CD4-positive, alpha-beta T cell treated with Interleukin-6 for 4 hours (primary cell): Measurements from ENCODE around the gene RNF123.

Experiments
- DNase-seq: peaks from one replicate; pipeline ENCODE4 v3.0.0-alpha.2; 2020; ENCODE audit warnings: mixed read lengths

Gene RNF123

DNA sequence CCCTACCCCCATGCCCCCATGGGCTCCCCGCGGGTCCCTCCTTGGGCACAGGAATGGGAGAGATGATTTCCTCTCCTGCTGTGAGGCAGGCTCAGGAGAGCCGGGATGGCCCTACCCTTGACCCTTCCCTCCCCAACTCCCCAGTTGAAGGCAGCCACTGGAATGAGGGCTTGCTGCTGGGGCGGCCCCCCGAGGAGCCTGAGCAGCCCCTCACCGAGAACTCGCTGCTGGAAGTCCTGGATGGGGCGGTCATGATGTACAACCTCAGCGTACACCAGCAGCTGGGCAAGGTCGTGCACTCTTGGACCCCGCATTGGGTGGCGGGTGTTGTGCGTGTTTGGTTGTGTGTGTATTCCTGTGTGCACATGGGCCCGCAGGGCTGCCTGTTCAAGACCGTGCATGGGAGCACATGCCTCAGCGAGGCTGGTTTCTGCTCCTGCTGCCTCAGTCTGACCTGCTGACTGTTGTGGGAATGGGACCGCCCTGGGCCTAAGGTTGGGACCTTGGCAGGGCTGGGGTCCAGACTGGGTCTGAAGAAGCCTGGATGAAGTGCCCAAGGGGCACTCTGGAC, 16.1 kb downstream of the RNF123 start:
- no peak for DNase-seq

DNA sequence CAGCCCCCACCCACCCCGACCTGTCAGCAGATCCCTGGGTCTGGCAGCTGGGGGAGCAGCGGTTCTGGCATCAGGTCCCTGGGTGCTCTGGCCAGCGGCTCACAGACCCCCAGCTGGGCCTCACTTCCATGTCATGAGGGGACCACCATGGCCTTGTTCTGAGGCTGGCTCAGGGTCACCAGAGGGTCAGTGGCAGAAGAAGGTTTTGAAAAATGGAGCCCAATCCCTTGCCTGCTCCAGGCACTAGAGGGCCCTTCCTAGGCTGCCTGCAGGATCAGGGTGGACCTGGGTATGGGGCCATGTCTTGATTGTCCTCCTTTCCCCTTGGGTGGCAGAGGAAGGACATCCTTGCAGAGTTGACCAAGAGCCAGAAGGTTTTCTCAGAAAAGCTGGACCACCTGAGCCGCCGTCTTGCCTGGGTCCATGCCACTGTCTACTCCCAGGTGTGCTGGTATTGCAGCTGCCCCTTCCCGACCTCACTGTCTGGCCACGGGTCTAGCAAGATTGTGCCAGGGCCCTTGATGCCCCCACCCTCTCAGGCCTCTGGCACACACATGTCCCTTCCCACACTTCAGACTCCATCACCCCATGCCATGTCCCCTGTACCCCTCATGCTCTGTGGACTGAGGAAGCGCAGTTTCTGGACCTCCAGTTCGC, 17.2 kb downstream of the RNF123 start:
- no peak for DNase-seq

DNA sequence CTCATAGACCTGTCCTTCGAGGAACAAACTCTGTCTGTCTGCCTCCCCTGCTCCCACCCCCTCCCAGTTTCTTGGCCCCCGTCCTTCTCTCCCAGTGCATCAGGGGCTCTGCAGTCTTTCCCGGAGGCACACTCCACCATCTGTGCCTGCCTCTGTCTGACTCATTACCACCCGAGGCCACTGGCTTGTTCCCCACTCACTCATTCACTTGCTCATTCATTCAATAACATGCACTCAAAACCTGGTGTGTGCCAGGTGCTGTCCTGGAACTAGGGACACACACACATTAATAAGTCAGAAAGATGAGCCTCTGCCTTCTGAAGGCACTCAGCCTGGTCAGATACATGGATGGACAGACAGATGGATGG, 17.7 kb downstream of the RNF123 start:
- no peak for DNase-seq

DNA sequence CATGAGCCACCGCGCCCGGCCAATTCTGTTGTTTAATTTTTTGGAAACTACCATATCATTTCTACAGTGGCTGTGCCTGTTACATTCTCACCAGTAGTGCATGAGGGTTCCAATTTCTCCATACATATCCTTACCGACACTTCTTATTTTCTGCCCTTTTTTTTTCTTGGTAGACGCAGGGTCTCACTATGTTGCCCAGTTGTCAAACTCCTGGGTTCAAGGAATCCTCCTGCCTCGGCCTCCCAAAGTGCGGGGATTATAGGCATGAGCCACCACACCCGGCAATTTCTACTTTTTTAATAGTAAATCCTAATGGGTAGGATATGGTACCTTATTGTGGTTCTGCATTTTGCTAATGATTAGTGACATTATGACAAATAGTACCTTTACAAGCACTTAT, 20.5 kb downstream of the RNF123 start:
- no peak for DNase-seq

DNA sequence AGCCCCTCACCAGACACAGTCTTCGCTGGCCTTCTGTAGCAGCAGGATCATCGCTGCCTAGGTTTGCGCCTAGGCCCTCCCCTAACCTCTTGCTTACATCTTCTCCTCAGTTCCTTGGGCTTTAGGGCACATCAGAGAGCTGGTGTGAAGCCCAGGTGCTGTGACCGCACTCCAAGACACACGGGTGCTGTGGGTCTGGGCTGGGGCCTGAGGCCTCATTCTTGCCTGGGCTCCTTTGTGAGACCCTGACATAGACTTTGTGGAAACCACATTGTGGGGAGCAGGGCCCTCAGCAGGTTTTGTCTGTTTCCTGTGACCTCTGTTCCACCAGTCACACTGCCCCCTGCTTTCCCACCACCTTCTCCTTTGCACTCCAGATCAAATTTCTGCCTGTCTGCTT, 22.1 kb downstream of the RNF123 start:
- no peak for DNase-seq

DNA sequence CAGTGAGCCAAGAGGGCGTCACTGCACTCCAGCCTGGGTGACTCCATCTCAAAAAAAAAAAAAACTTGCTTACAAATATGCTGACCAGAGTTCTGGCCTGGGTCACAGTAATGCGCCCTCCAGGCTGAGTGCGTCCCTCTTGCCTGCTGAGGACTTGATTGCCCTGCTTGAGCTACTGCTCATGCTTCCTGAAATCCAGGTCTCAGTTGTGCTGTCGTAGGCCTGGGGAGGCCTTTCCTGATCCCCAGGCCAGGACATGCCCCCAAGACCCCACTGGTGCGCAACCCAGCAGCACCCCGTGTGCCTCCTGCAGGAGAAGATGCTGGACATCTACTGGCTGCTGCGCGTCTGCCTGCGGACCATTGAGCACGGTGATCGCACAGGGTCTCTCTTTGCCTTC, 22.8 kb downstream of the RNF123 start:
- no peak for DNase-seq

DNA sequence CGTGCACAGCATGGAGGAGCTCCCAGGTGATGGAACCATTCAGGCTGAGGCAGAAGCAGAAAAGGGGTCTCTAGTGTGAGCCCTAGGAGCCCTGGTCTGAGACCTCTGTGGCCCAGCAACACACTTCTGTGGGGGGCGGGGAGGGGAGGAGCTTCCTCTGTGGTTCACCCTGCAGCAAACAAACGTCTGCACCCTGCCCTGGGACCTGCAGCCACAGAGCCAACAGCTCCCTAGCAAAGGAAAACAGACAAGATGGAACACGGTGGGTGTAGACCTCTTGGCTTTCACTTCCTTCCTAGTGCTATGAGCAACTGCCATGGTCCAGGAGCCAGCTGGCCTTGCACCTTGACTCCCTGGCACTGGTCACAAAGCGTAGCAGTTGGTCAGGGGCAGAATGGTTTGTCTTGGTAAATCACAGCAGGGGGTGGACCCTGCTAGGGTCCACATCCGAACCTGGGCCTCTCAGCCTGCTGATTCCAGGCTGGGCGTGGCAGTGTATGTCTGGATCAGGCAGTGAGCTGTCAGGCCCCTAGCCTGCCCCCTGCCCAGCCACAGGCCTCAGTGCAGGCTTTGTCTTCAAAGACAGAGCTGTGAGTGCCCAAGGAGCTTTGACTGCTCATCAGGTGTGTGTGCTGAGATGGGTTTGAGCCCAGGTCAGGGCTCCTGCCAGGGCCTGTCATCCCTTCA, 23.4 kb downstream of the RNF123 start:
- no peak for DNase-seq

DNA sequence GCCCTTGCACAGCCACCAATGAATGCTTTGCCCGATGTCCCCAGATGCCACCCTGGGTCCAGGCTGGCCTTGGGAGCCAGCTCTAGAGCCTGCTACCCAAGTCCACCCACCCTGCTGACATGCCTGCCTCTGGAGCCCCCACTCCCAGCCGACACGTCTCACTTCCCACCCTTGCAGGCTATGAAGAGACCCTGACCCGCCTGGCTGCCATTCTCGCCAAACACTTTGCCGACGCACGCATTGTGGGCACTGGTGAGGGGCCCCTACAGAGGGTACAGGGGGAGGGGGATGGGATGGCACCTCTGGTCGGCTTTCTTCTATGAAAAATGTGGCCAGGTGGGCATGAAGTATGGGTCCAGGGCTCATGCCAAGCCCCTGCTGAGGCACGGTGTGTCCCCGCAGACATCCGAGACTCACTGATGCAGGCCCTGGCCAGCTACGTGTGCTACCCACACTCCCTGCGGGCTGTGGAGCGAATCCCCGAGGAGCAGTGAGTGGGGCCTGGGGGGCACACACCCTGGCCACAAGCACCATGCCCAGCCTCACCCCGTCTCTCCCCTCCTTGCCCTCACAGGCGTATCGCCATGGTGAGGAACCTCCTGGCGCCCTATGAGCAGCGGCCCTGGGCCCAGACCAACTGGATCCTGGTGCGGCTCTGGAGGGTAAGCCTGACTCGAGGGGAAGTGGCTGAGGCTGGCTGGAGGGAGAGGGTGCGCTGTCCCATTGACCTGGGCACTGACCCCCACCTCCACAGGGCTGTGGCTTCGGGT, 24.2 kb downstream of the RNF123 start:
- DNase-seq: no peak

DNA sequence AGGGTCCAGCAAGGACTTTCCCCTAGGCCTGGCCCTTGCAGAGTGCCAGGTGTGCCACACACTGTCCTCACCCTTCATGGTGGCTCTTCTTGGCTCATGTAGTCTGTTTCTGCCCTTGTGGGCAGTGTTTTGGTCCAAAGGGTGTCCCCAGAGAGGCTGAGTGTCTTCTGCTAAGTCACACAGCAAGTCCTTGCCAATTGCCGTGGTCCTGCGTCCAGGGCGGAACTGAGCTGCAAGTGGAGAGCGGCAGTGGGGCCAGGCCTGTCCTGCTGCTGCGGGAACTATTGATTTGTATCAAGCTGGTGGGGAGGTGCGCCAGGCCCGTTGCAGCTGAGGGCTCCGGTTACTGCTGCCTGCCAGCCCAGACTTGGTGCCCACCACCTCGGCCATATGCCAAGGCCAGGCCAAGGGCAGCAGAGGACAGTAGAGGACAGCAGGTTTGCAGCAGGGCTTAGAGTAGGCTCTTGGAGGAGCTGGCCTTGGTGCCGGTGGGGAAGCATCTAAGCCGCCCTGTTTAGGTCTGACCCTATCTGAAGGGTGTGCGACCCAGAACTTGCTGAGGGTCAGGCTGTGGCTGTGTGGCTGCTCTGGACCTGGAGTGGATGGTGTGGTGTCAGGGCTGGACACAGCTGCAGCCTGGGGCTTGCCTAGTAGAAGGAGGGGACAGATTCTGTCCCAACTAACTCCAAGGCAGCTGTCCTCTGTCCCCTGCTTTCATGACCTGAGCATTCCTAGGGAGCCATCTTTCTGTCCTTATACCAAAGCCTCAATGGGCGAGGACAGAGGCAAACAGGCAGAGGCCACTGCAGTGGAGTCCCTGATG, 25.6 kb downstream of the RNF123 start:
- DNase-seq: no peak

DNA sequence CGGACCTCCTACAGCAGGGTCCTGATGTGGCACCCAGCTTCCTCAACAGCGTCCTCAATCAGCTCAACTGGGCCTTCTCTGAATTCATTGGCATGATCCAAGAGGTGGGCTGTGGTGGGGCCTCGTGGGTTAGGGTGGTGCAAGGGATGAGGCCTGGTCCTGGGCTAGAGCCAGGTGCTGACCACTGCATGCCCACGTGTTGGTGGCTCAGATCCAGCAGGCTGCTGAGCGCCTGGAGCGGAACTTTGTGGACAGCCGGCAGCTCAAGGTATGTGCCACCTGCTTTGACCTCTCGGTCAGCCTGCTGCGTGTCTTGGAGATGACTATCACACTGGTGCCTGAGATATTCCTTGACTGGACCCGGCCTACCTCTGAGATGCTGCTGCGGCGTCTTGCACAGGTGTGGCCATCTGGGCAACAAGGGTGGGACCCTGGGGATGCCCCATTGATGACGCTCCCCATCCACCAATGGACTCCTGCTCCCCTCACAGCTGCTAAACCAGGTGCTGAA, 26.3 kb downstream of the RNF123 start:
- DNase-seq: no peak

DNA sequence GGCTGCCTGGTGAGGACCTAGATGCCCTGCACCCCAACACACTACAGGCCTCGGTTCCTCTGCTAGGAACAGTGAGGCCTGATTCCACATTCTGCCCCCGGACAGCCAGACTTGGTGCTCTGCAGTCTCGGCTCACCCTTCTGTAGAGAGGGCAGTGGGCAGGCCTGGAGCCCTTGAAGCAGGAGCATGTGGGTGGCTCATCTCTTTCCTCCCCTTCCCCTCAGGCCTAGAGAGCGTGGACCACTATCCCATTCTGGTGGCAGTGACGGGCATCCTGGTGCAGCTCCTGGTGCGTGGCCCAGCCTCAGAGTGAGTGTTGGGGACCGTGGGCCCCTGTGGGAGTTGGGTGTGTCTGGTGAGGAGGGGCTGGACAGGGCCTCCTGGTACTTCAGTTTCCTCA, 26.8 kb downstream of the RNF123 start:
- DNase-seq: no peak

DNA sequence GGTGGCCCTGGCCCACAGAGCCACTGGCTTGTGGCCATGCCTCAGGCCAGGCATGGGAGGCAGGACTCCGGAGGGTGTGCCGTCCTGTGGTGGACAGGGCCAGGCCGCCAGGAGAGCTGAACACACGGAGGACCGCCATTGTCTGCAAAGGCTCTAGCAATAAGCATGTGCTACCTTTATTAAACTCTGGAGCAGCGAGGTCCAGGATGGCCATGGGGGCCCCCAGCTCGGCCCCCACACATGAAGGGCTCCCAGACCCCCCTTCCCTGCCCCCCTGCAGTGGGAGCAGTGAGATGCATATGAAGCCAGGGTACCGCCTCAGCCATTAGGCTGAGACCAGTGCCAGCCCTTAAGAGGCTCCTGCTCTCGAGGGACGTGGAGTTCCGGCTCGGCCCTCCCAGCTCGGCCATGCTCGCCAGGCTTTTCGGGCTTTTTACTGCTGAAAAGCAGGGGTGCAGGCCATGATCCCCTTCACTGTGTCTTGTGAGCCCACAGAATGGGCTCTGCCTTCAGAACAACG, 27.4 kb downstream of the RNF123 start:
- DNase-seq: no peak

DNA sequence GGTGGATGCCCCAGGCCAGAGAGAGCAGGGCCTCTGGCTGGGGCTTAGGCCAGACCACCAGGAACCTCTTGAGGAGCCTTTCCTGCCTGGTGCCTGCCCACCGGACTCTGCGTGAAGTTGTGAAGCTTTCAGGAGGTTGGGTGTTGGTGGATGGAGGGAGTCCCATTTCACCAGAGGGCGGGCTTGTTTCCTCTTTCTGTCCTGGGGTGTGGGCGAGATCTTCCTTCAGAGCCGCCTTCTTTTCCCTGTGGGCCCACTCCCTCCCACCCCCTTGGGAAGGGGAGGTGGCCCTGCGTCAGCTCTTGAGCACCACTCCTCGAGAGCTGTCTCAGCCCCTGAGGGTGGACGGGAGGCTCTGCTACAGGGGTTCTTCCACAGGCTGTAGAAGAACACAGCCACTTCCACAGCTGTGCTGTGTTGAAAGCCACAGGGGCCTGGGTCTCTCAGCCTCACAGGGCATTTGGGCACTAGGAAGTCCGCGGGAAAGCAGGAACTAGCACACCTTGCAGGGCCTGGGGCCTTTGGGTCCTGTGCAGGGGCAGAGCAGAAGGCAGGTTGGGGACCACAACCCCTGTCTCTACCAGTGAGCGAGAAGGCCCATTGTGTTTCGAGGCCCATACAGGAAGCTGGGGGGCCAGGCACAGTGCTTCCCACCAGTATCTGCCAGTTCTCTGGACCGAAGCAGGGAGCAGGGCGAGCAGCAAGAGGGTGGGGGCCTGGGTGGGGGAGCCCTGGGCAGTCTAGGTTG, 28.0 kb downstream of the RNF123 start:
- no peak for DNase-seq

DNA sequence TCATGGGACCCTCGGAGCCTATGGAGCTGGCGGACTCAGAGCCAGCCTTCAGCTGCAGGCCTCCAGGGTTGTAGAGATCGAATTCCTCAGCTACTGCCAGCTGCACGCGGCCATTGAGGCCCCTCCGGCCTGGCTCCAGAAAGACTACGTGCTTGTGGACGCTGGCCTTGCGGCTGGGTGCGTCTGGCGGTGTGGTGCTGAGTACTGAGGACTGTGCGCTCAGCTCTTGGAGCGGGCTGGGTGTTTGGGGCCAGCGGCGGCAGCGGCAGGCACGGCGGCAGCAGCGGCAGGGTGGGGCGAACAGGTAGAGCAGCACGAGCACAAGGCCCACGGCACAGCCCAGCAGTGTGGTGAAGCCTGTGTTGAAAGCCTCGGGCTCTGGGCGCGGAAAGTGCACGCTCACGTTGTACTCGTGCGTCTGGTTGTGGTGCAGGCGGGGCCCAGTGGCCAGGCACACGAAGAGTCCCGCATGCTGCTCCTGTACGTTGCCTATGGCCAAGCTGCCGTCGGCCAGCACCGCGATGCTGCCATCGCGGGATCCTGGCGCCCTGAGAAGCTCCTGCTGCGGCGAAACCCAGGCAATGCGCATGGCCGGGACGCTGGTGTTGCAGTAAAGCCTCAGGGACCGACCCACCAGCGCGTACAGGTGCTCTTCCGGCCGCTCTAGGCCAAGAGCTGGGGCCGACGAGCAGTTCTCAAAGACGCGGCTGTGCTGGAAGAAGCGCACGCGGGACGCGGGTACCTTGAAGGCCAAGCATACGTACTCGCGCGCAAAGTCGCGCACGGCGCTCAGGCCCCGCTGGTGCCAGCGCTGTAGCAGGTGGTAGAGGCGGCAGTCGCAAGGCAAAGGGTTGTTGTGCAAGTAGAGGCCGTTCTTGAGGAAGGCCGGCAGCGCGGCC, 28.9 kb downstream of the RNF123 start:
- DNase-seq: no peak

DNA sequence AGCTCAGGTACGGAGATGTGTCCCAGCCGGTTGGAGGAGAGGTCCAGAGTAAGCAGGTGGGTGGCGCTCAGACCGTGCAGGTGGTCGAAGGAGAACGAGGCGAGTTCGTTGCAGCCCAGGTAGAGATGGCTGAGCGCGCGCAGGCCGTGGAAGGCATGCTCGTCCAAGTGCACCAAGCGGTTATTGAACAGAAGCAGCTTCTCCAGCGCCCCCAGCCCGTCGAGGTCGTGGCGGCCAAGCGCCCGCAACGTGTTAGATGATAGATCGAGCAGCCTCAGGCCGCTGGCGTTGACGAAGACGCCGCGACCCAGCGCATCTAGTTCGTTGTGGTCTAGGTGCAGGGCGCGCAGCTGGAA, 29.5 kb downstream of the RNF123 start:
- DNase-seq: peak; percentile 25

DNA sequence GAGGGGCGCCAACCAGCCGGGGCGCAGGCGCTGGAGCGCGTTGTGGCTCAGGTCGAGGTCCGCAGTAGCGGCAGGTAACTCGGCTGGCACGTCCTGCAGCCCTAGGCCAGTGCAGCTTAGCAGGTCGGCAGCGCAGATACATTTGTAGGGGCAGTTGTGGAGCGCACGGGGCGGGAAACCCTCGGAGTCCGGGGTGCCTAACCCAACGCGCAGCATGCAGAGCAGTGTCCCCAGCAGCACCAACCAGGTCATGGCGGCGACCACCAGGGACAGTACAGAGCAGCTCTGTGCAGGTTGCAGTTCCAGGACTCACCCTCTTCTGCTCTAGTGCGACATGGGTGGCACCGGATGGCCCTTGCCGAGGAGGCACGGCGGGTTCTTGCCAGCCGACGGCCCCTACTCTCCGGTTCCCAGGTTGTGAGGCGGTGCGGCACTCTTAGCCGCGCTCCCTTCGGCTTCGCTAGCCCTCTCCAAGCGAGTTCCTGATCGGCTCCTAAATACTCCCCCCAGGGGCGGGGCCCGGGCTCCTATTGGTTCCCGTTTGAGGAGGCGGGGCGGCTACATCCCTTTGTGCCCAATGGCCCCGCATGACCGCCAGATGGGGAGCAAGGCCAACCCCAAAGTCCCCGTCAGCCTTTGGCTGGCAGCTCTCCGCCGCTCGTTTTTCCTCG, 30.0 kb downstream of the RNF123 start, which contains the start of gene AMIGO3:
AMIGO3 (minus strand) TSS at position 471 of the 671 bp plus-strand sequence; CDS start at position 252, 219 bp downstream.
- peak; percentile 95 for DNase-seq

DNA sequence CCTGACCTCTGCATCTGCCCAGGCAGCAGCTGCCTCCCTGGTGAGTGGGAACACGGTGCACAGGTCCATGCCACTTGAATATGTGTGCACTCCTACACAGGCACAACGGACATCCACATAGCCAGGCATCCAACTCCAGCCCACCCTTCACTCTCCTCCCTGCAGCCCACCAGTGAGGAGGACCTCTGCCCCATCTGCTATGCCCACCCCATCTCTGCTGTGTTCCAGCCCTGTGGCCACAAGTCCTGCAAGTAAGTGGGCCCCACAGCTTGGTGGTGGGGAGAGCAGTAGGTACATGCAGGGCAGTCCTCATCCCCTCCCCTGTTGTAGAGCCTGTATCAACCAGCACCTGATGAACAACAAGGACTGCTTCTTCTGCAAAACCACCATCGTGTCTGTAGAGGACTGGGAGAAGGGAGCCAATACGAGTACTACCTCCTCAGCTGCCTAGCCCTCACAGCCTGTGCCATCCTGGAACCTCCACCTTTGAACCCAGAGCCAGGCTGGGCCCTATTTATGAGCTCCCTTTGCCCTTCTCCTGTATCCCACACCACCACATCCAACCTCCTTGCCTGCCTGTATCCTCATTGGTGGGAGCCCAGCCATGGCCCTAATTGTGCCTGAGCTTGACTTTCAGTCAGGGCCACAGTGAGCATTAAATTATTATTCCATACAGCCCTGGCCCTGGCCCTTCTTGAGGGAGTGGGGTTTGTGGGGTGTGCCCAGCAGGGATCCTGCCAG, 31.7 kb downstream of the RNF123 start:
- no peak for DNase-seq

DNA sequence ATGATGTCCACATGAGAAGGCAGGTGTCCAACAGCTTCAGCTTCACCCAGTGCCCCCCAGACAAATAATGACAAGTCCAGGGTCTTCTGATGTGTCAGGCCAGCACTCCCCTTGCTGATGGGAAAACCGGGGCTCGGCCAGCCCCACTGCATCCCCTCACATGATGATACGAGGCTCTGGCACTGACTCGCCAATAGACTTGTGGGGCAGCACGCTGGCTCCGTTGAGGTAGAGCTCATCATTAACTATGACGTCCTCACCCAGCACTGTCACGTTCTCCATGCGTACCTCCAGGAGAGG, 32.2 kb downstream of the RNF123 start:
- DNase-seq: no peak
